Left forelimb (tissue), 1 donor: ENCODE data around the gene SELENBP1.

Experiments used
- DNase-seq: peaks from one replicate; pipeline ENCODE4 v3.0.0-alpha.2; 2018; ENCODE audit warnings: low spot score

The SELENBP1 gene

GRCh38 chr1:151343587-151343986 lies 28.9 kb downstream of the SELENBP1 start:
- DNase-seq: no peak

DNA sequence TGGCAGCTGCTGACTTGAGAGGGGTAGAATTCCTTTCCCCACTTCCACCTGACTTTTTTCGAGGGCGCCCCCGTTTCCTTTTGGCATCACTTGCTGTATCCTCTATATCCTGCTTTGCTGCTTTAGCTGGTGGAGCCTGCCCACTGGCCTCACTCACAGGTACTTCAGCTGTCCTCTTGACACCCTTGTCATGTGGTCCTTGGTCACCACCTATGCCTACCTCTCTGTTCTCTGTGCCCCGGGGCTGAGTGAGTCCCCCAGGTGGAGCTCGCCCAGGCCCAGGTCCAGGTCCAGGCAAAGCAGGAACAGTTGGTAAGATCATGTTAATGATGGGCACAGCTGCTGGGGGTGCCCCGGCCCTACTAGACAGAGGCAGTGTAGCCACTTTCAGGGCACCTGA lies 29.9 kb downstream of the SELENBP1 start:
- no peak for DNase-seq

- DNase-seq: no peak
Observed at GRCh38 chr1:151342021-151342420, 30.5 kb downstream of the SELENBP1 start.

GRCh38 chr1:151340870-151341754 lies 31.4 kb downstream of the SELENBP1 start:
- DNase-seq: no peak

DNA sequence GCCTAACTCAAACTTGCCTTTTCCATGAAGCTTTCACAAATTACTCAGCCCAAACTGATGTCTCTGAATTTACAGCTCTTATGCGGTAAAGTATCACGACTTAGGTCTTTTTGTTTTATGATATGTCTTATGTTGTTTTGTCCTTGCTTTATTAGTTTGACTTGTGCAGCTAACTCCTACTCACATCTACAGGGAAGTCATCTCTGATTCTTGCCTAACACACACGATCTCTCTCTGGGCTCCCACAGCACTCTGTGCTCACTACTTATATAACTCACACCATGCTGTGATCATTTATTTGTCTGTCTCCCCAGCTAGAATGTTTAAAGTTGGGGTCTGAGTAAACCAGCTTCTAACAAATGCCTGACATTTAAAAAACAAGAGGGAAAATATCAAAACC lies 35.9 kb downstream of the SELENBP1 start:
- no peak for DNase-seq

GRCh38 chr1:151334822-151335221 lies 37.7 kb downstream of the SELENBP1 start:
- DNase-seq: no peak

- DNase-seq: peak; percentile 69
Observed at GRCh38 chr1:151327903-151328674, 44.4 kb downstream of the SELENBP1 start.

DNA sequence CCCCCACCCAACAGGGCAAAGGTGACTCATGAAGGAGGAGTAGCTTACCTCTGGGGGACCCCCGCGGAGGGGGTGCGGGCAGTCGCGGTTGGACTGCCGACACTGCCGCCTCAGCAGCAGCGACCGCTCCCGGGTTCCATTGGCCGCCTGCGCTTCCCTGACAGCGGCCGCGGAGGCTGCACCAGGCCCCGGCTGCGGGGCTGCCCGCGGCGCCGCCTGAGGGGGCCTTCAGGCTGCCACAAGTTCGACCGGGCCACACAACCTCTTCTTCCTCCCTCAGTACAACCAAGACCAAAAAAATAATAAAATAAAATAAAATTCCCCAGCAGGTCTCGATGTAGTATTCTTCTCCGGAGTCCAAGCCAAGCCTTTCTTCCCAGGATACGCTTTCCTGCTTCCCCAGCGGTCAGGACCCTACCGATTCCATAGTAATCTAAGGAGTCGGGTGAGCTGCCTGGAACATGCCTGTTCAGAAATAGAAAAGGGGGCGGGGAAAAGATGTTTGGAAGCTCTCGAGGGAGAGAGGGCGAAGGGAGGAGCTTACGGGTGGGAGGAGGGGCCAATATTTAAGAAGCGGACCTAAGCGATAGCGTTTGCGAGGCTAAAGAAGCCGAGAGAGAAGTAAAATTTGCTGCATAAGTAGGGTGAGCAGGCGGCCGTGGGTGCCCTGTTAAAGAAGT lies 45.1 kb downstream of the SELENBP1 start, which contains the start of gene PI4KB:
PI4KB (minus strand) TSS at position 194 of the 680 bp plus-strand sequence. CDS start 10,935 bp downstream, outside the sequence.
- DNase-seq: peak; percentile 92

DNA sequence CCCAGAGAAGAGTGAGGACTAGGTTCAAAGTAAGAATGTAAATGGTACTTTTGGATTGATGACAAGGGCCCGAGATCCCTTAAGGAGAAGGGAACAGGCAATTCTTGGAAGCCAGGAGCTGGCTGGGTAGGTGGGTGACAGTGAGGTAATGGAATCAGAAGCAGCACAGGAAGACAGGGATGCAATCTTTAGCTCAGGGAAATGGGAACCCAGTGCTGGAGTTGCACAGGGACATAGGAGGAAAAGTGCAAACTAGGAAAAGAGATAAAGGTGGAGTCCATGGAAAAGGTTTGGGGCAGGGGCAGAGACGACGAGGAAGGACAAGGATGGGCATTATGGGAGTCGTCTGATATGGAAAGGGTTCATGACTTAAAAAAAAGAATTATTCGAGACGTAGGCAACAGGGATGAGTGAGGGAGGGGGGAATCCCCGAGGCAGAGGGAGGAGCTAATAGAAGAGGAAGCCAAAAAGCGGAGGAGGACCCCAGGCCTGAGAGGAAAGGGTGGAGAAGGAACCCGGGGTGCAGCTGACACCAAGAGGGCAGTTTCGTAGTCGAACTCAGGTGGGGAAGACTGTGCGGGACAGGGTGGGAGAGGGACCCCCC lies 45.8 kb downstream of the SELENBP1 start:
- no peak for DNase-seq

DNA sequence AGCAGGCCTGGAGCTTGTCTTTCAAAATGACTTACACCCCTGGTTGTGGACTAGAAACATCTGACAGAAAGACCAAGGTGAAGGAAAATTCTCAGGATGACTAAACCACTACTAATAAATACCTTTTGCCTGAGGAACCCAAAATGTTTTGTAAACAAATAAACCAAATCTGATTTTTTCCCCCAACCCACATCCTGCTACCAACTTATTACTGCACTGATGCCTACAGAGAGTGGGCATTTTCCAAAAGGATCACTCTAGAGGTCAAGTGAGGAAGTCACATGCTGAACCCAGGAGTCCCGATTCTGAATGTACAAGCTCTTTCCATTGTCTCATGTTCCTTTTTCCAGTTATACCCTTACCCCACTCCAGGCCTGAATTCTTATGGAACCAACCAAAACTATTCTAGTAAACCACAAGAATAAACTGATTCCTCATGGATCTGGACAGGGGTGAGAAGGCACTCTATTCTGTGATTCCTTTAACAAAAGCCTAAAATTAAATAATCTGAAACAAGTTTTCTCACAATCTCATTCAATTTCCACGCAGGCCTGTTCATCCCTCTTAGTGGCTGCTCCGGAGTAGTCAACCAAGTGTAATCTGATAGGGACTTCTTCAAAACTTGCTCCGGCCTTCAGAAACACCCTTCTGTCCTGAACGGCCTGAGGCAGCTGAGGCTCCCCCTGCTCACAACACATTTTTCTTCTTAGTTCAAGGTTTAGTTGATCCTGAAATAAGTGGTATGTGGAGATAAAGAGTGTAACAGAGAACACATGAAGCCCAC lies 46.7 kb downstream of the SELENBP1 start:
- no peak for DNase-seq

- no peak for DNase-seq
Observed at GRCh38 chr1:151325231-151325630, 47.3 kb downstream of the SELENBP1 start.

- no peak for DNase-seq
Observed at GRCh38 chr1:151324390-151324930, 48.0 kb downstream of the SELENBP1 start.

DNA sequence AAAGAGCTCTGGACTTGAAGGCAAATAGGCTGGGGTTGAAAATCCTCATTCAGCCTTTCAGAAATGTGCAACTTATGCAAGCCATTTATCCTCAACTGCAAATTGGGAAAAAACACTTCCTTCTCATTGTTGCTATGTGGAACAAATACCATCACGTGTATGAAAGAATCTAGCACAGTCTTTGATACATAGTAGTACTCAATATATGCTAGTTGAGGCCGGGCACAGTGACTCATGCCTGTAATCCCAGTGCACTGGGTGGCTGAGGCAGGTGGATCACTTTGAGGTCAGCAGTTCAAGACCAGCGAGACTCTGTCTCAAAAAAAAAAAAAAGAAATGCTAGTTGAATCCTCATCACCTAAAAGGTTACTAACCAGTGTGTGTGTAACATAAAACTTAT lies 53.5 kb downstream of the SELENBP1 start:
- no peak for DNase-seq

DNA sequence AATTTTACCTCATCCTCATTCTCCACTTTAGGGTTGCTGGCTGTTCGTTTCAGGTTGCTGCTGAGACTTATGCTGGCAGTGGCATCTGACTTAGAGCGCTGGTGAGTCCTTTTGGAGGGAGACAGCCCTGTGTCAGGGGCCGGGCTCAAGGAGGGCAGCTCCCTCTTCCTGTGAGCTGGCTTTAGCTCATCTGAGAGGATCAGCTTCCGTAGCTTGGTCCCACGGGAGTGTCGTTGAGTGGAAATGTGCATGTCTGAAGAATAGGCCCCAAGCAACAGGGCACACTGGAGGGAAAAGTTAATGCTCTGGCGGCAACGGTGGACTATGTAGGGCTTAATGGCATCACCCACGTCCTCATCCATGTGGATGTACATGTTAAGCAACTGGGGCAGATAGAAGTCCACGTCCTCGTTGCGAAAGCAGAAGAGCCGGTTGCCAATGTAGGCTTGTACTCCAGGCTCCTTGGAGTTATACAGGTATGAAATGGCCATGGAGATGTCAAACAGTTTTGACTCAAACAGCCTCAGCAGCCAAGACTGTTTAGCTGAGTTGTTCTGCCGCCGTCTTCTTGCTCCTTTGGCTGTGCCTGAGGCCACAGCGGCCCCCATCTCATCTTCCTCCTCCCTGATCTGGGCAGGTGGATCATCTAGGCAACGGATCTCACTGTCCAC lies 56.8 kb downstream of the SELENBP1 start:
- DNase-seq: no peak
